Measurements from ENCODE around the gene PGLYRP4. TPM values are rescaled to one million over a fixed set of nuclear protein-coding genes. Genes with fewer than 3 reads are reported as not detected.

The PGLYRP4 gene, protein sequence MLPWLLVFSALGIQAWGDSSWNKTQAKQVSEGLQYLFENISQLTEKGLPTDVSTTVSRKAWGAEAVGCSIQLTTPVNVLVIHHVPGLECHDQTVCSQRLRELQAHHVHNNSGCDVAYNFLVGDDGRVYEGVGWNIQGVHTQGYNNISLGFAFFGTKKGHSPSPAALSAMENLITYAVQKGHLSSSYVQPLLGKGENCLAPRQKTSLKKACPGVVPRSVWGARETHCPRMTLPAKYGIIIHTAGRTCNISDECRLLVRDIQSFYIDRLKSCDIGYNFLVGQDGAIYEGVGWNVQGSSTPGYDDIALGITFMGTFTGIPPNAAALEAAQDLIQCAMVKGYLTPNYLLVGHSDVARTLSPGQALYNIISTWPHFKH
- total RNA-seq (not detected), polyA plus RNA-seq (not detected), total RNA-seq (not detected)

- Mint-ChIP-seq H3K4me3 (peak within 1 kb of the TSS in 1 of 10 donors; percentile 71), H3K4me1 (peaks cover 17 to 32% (median 28%) of the 10 kb centered on the region in 7 donors), H3K27ac (peak within 1 kb of the TSS in 1 of 9 donors; percentile 39), H3K9me3 (no peaks in the 10 kb centered on the region), H3K36me3 (no peaks in the 10 kb centered on the region), H3K27me3 (peaks cover 6 to 42% (median 28%) of the 10 kb centered on the region in 5 donors)
- CTCF ChIA-PET, result interaction anchor here (0.6 kb wide), 1 partner anchor 43 kb away, joined by 3 read pairs; no protein-coding TSS in a partner anchor
- Histone ChIP-seq H3K36me3 (ENCODE audit: control insufficient read depth in 2 of 3, insufficient read depth in 3 of 3, low read length in 3 of 3) (no peaks in the 10 kb centered on the region), H3K27ac (ENCODE audit: low read depth, low read length) (no peak within 1 kb of the TSS), H3K9me3 (ENCODE audit: control insufficient read depth in 2 of 3, low read length in 3 of 3) (no peaks in the 10 kb centered on the region), H3K27me3 (ENCODE audit: control insufficient read depth in 2 of 2, insufficient read depth in 2 of 2, low read length in 2 of 2) (peaks cover 0 to 5% of the 10 kb centered on the region in 2 donors), H3K4me3 (ENCODE audit: low read length) (no peak within 1 kb of the TSS), H3K4me1 (ENCODE audit: control insufficient read depth in 2 of 2, insufficient read depth in 2 of 2, low read length in 2 of 2) (peaks cover 13 to 25% of the 10 kb centered on the region in 2 donors)
- no peak for ATAC-seq
- intact Hi-C loops (cut with micrococcal nuclease), result no loop called here
- POLR2A ChIA-PET, result no interaction called here
- no peak for DNase-seq
Observed at GRCh38 chr1:153348511-153349362, at the start of gene PGLYRP4. PGLYRP4 (minus strand) TSS chr1:153348841; CDS start chr1:153347932, 909 bp downstream.

DNA sequence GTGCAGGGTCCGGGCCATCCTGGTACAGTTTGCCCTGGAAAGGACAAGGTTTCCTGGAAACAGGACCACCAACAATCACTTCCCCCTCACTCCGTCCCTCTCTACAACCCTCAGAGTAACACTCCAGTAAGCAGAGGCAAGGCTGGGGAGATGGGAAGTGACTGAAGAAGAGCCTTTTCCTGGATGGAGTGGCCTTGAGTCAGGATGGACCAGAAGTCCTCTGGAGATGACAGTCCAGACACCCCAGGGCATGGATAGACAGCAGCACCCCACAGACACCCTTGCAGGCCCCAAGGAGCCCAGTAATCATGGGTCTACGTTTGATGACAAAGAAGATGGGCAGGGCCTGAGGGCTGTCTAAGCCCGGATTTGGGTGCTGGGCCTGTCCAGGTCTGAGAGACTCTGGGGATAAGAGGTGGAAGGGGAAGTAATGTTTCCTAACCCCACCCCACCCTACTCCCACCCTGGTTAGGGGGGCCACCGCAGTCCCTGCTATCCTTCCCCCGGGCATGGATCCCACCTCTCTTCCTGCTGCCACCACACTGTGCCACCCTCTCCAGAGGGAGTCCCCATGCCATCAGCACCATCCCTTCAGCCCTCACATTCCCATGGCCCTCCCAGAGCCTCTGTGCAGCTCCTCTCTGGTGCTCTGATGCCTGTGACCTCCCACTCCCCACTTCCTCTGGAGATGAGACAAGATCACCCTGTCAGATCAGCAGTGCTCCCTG is 49.4 kb upstream of the PGLYRP4 start:
- no peak overlapping the region for H3K4me3 Mint-ChIP-seq
- H3K4me1 ChIP-seq (ENCODE audit: control insufficient read depth in 2 of 2, insufficient read depth in 2 of 2, low read length in 2 of 2), result no peaks in the 10 kb centered on the region
- intact Hi-C loops (cut with micrococcal nuclease), result no loop called here

GRCh38 chr1:153397051-153397923 is 48.6 kb upstream of the PGLYRP4 start:
- POLR2A ChIA-PET, result no interaction called here
- no peaks in the 10 kb centered on the region for H3K9me3 Mint-ChIP-seq
- H3K4me1 Mint-ChIP-seq, result peaks cover 0 to 3% (median 0%) of the 10 kb centered on the region in 7 donors
- CTCF ChIA-PET, result interaction anchor here (0.6 kb wide), 1 partner anchor 114 kb away, joined by 3 read pairs; no protein-coding TSS in a partner anchor
- no peaks in the 10 kb centered on the region for H3K36me3 Mint-ChIP-seq
- Histone ChIP-seq H3K36me3 (ENCODE audit: control insufficient read depth in 2 of 3, insufficient read depth in 3 of 3, low read length in 3 of 3) (no peaks in the 10 kb centered on the region), H3K4me3 (ENCODE audit: low read length) (no peak overlapping the region), H3K9me3 (ENCODE audit: control insufficient read depth in 2 of 3, low read length in 3 of 3) (no peaks in the 10 kb centered on the region), H3K27me3 (ENCODE audit: control insufficient read depth in 2 of 2, insufficient read depth in 2 of 2, low read length in 2 of 2) (no peaks in the 10 kb centered on the region), H3K27ac (ENCODE audit: low read depth, low read length) (no peak overlapping the region), H3K4me1 (ENCODE audit: control insufficient read depth in 2 of 2, insufficient read depth in 2 of 2, low read length in 2 of 2) (no peaks in the 10 kb centered on the region)
- peaks cover 1 to 36% (median 18%) of the 10 kb centered on the region in 5 donors for H3K27me3 Mint-ChIP-seq
- no peak overlapping the region for H3K4me3 Mint-ChIP-seq
- ATAC-seq (no peak), DNase-seq (no peak)
- intact Hi-C loops (cut with micrococcal nuclease), result no loop called here
- no peak overlapping the region for H3K27ac Mint-ChIP-seq

More for the DNA sequence above, 49.4 kb upstream of the PGLYRP4 start:
- Histone ChIP-seq H3K36me3 (ENCODE audit: control insufficient read depth in 2 of 3, insufficient read depth in 3 of 3, low read length in 3 of 3) (no peaks in the 10 kb centered on the region), H3K27ac (ENCODE audit: low read depth, low read length) (no peak overlapping the region), H3K27me3 (ENCODE audit: control insufficient read depth in 2 of 2, insufficient read depth in 2 of 2, low read length in 2 of 2) (no peaks in the 10 kb centered on the region), H3K4me3 (ENCODE audit: low read length) (no peak overlapping the region), H3K9me3 (ENCODE audit: control insufficient read depth in 2 of 3, low read length in 3 of 3) (no peaks in the 10 kb centered on the region)
- ChIA-PET CTCF (no interaction called here), POLR2A (no interaction called here)
- Mint-ChIP-seq H3K9me3 (no peaks in the 10 kb centered on the region), H3K27me3 (peaks cover 0 to 28% (median 16%) of the 10 kb centered on the region in 5 donors), H3K4me1 (peaks cover 0 to 2% (median 0%) of the 10 kb centered on the region in 7 donors), H3K27ac (no peak overlapping the region), H3K36me3 (no peaks in the 10 kb centered on the region)
- DNase-seq (no peak), ATAC-seq (no peak)

DNA sequence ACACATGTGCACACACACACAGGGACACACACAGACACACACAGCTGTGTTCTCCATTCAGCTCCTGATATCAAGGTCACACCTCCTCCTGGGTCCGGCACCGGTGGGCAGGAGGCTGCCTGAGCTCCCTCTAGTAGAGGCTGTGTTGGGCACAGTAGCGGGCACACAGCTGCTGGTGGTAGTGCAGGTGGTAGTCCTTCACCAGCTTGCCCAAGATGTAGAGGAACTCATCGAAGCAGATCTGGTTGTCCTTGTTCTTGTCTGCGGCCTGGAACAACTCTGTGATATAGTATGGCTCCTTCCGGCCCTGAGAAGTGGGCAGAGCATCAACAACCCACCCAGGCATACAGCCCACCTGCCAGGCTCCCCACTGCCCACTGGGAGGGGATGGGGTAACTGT is 47.8 kb upstream of the PGLYRP4 start:
- CTCF ChIA-PET, result no interaction called here
- H3K4me1 ChIP-seq (ENCODE audit: control insufficient read depth in 2 of 2, insufficient read depth in 2 of 2, low read length in 2 of 2), result no peaks in the 10 kb centered on the region
- Mint-ChIP-seq H3K4me1 (peaks cover 0 to 3% (median 0%) of the 10 kb centered on the region in 7 donors), H3K9me3 (no peaks in the 10 kb centered on the region), H3K27ac (no peak overlapping the region), H3K27me3 (peaks cover 5 to 37% (median 19%) of the 10 kb centered on the region in 5 donors), H3K4me3 (no peak overlapping the region), H3K36me3 (no peaks in the 10 kb centered on the region)
- no peak for ATAC-seq
- POLR2A ChIA-PET, result no interaction called here
- no peak for DNase-seq
- no peaks in the 10 kb centered on the region for H3K9me3 ChIP-seq (ENCODE audit: control insufficient read depth in 2 of 3, low read length in 3 of 3)
- intact Hi-C loops (cut with micrococcal nuclease), result no loop called here
- no peak overlapping the region for H3K4me3 ChIP-seq (ENCODE audit: low read length)
- H3K36me3 ChIP-seq (ENCODE audit: control insufficient read depth in 2 of 3, insufficient read depth in 3 of 3, low read length in 3 of 3), result no peaks in the 10 kb centered on the region
- no peaks in the 10 kb centered on the region for H3K27me3 ChIP-seq (ENCODE audit: control insufficient read depth in 2 of 2, insufficient read depth in 2 of 2, low read length in 2 of 2)
- no peak overlapping the region for H3K27ac ChIP-seq (ENCODE audit: low read depth, low read length)

DNA sequence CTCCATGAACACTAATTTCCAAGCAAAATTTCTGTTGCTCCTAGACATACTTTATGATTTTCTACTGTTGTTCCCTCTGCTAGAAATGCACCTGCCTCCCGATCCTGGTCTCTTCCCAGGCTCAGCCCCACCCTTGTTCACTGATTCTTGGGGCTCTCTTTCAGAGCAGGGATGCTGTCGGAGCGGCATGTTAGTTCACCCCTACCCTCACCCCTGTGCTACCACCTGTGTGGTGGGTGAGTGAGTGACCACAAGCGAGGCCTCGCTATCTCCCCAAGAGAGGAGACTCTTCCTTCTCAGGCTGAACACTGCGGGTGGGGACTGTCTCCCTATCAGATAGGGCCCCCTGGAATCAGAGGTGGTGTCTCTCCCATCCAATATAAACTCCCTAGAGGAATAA is 47.1 kb upstream of the PGLYRP4 start:
- DNase-seq (no peak), ATAC-seq (no peak)
- H3K27me3 Mint-ChIP-seq, result peaks cover 5 to 40% (median 19%) of the 10 kb centered on the region in 5 donors
- Histone ChIP-seq H3K4me3 (ENCODE audit: low read length) (no peak overlapping the region), H3K27me3 (ENCODE audit: control insufficient read depth in 2 of 2, insufficient read depth in 2 of 2, low read length in 2 of 2) (no peaks in the 10 kb centered on the region), H3K27ac (ENCODE audit: low read depth, low read length) (no peak overlapping the region), H3K9me3 (ENCODE audit: control insufficient read depth in 2 of 3, low read length in 3 of 3) (no peaks in the 10 kb centered on the region), H3K4me1 (ENCODE audit: control insufficient read depth in 2 of 2, insufficient read depth in 2 of 2, low read length in 2 of 2) (no peaks in the 10 kb centered on the region), H3K36me3 (ENCODE audit: control insufficient read depth in 2 of 3, insufficient read depth in 3 of 3, low read length in 3 of 3) (no peaks in the 10 kb centered on the region)
- intact Hi-C loops (cut with micrococcal nuclease), result no loop called here
- peaks cover 0 to 3% (median 0%) of the 10 kb centered on the region in 7 donors for H3K4me1 Mint-ChIP-seq
- POLR2A ChIA-PET, result interaction anchor here (0.6 kb wide), 1 partner anchor 582 kb away, joined by 5 read pairs; the partner anchor contains the start of gene JTB
- CTCF ChIA-PET, result no interaction called here
- H3K9me3 Mint-ChIP-seq, result no peaks in the 10 kb centered on the region
- no peak overlapping the region for H3K27ac Mint-ChIP-seq
- no peak overlapping the region for H3K4me3 Mint-ChIP-seq
- H3K36me3 Mint-ChIP-seq, result no peaks in the 10 kb centered on the region

All from naive thymus-derived CD4-positive, alpha-beta T cell (primary cell).